SK-N-MC (cell line): ENCODE results near the gene TUBB2B.

Experiments
- EZH2 ChIP-seq: fragments of 200-600 bp; sonication (generic); IDR thresholded peaks from one replicate; pipeline ENCODE4 v1.6.1; 2017; ENCODE audit warnings: antibody characterized with exemption
- POLR2AphosphoS5 ChIP-seq: IDR thresholded peaks from 2 replicates; pipeline ENCODE4 v1.6.1; 2012; ENCODE audit warnings: mild to moderate bottlenecking, low read depth, low read length, borderline replicate concordance

DNA sequence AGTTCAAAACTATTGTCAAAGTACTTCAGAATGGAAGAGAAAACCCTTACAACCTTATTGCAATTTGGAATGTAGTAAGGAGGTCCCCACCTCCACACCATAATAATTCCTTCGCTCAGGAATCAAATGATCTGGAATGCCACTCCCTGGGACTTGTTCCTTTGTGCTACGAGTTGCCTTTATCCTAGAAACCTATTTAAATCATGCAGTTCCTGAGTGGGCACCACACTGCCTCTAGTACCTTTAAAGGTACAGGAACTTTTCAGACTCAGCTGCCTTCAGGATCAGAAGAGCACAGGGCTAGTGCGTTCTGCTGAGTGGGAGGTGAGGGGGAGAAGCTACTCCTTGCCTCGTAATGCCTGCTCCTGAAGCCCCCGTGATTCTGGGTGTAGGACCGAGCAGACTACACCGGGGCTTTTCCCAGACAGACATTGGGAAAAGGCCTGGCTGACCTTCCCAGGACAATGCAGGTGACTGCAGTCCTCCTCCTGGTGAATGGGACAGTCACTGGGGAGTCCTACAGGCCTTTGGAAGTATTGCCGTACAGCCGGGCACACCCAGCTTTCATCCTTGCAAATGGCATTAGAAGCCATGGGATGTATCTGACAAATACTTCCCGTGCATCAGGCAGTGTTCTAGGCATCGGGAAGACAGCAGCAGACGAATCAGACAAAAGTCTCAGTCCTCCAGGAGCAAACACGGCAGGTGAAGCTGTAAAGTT lies 11.8 kb upstream of the TUBB2B start:
- TF ChIP-seq EZH2: no peak
- no peak for TF ChIP-seq POLR2AphosphoS5
